ENCODE measurements around the gene CHD2.
"Not testable (repeated sequence)": the region's sequence is repeated elsewhere in the genome, so short reads cannot be mapped to it uniquely, and the experiment has no call there.

The CHD2 gene

DNA sequence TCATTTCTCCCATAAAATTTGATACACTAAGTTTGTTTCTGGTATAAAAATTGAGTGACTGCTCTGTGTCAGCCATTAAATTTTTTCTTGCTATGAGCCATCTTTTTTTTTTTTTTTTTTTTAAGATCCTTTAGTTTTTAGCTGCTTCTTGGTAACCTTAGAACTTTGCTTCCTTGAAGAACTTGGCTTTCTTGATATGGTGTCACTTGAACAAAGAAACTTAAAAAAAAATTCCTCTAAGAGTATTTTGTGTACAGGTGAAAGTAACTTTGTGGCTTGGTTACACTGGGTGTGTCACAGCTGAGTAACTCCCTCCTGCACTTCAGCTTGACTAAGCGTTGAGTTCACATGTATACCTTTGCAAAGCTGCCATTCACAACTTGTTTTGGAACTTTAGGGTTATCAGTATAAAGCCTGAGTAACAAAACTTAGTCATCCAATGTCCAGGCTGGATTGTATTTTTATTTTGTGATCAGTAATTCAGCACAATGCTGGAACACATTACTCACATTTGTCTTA lies 6.5 kb downstream of the CHD2 start:
- DNase-seq, result no peak

DNA sequence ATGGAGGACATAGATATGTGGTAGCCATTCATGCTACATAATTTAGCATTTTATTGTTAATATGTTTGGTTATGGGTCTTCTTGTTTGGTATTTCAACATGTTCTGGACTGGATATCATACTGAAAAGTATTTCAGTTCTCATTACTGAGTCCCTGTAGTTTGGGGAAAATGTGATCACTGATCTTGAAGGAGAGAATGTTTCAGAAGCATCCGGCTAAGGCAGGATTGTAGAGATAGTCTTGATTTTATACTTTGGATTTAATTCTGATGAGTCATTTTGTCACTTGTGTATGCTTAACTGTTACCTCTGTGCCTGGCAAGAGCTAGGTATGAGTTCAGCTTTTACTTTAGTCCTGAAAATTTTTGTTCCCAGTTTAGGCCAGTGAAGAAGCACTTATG lies 7.1 kb downstream of the CHD2 start:
- DNase-seq, result no peak

DNA sequence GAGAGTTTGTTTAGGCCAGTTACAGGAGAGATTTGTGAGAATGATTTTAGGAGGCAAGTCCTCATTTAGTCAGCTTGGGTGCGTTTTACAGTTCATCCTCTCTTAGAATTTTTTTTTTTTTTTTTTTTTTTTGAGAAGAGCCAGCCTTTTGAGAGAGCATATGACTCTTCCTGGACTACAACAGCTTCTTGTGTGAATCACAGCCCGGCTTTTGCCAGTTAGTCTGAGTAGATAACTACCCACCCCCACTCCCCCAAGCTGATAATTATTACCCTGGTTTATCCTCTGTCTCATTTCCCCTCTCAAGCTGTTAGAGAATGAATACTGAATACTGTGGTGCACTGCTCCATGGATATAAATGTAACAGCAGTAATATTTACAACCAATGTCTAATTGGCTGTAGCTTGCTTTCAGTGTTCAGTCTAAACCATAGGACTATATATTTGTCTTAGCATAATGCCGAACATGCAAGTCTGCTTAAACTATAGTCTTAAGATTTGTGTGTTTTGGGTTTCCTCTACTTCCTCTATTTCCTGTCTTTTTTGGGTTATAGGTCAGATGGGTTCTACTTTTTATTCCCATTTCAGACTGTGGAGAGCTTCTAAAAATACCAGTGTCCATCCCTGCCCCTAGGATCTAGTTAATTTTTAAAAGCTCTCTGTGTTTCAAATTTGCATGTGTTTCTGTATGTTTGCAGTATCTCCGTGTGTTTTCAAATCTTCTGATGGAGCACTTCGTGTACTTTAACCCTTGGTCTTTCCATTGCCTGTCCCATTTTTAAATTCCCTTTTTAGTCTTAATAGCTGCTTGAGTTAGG lies 8.0 kb downstream of the CHD2 start:
- DNase-seq, result no peak

DNA sequence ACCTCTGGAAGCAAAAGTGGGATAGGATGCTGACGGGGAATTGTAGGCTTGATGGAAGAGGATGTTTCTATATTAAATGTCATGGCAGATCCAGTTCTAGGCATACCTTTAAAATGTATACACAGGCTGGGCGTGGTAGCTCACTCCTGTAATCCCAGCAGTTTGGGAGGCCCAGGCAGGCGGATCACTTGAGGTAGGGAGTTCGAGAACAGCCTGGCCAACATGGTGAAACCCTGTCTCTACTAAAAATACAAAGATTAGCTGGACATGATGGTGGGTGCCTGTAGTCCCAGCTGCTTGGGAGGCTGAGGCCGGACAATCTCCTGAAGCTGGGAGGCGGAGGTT lies 8.6 kb downstream of the CHD2 start:
- no peak for DNase-seq

DNA sequence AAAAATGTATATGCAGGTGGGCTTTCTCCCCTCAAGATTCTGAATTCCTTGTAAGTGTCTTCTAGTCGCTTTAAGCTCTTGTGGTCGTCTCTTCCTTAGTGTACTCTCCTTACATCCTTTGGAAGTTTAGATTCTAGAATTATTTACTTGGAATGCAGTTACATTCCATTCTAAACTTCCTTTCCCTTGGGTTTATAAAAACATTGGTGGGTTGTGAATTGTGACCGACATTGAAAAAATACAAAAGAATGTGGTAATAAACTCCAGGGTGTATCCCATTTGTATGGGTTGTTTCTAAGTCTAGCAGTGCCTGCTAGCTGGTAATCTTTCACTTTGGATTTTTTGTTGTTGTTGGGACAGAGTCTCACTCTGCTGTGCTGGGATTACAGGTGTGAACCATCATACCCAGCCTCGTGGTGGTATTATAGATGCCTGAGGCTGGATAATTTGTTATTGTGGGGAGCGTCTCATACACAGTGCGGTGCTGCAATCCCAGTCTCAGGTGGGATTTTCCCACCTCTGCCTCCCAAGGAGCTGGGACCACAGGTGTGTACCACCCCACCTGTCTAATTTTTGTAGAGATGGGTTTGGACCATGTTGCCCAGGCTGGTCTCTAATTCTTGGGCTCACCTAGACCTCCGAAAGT lies 9.1 kb downstream of the CHD2 start:
- DNase-seq, result no peak

DNA sequence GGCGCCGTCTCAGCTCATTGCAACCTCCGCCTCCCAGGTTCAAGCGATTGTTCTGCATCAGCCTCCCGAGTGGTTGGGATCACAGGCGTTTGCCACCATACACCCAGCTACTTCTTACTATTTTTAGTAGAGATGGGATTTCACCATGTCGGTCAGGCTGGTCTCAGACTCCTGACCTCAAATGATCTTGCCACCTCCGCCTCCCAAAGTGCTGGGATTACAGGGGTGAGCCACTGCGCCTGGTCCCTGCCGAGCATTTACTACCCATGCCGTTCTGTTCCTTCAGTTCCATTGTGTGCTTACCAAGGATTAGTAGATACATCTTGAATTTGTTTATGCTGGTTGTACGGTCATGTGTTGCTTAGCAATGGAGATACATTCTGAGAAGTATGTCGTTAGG lies 10.3 kb downstream of the CHD2 start:
- DNase-seq, result no peak

DNA sequence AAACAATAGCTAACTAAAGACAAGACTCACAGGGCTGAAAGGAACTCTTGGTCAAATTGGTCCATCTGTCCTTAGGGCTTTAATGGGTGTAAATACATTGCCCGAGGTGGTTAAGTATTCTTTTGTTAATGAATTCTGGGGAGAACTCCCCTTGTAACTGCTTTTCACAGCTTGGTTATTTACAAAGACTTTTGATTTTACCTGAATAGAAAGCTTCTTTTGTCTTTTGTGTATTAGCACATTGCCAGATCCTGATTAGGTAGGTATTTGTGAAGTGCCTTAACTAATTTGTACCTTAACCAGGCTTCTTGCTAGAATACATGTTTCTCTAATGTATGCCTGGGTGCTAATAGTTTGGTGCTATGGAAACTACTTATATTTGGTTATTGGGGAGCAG lies 14.0 kb downstream of the CHD2 start:
- DNase-seq, result no peak

DNA sequence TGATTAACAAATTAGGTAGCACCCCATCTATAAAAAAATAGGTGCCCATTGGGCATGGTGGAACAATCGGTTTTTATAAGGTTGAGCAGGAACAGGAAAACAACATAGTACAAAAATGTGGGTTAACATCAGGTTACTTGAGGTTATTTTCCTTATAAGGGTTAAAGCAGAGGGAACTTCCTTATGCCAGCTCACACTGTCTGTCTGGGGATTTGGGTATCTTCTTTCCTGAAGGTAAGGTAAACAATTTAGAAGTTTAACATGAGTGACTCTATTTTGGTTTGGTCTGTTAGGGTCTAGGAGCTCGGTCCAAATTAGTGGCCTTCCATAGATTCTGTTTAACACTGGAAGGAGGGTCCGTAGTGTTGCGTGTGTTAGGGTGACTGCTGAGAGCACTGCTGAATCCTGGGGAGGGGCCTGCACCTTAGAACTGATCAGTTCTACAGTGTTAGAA lies 14.7 kb downstream of the CHD2 start:
- no peak for DNase-seq

DNA sequence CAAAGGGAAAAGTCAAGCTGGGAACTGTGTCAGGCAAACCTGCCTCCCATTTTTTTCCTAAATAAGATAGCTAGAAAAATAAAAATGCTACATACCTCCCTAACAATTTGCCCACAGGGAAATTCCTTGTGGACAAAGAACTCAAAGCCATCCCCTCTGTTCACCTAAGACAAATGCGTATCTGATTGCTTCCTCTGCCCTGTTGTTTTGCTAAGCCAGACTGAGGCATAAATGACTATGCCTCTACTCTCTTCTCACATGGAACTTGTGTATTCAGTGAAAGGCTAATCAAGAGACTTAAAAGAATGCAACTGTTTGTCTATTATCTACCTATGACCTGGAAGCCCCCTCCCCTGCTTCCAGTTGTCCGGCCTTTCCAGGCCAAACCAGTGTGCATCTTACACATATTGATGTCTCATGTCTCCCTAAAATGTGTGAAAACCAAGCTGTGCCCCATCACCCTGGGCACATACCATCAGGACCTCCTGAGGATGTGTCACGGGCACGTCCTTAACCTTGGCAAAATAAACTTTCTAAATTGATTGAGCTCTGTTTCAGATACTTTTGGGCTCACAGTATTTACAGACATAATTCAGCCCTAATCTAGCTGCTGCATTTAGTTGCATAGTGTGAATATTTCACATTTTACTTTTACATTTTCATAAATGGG lies 15.8 kb downstream of the CHD2 start:
- DNase-seq, result no peak

DNA sequence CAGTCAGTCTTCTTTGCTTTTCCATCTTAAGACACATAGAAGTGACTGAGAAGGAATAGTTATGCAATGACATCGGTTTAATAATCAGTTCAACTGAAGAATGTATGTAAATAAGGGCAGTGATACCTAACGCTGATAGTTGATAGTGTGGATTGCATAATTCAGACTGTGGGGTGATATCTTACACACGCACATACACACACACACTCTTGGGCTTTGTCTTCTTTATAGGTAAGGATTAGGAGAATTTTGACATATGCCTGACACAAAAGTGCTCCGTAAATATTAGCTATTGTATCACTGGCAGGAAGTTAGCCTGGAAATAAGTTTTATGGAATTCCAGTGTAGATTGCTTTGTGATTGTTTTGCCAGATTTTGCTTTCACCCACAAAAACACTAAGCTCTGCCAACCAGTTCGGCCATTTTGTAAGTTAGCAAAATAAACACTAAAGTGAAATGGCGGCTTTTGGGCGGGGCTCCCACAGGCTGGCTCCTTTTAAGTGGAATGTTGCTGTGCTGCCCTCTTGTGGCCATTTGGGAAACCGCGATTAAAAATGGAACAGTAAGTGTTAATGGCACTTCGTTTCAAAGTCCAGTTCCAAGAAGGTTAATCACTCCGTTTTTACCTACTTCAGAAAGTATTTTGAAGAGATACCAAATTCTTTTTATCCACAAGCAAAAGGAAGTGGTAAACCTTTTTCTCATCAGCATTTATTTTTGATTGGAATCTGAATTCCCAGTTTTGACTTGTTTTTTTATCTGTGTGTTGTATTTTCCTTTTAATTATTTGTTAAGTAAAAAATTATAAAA lies 17.7 kb downstream of the CHD2 start:
- DNase-seq, result peak; percentile 94

DNA sequence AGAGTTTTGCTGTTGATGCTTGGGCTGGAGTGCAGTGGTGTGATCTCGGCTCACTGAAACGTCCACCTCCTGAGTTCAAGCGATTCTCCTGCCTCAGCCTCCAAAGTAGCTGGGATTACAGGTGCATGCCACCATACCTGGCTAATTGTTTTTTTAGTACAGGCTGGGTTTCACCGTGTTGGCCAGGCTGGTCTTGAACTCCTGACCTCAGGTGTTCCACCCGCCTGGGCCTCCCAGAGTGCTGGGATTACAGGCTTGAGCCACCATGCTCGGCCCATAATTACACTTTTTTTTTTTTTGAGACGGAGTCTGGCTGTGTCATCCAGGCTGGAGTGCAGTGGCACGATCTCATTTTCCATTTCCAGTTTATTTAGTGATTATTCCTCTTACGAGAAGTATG lies 18.8 kb downstream of the CHD2 start:
- DNase-seq, result not testable (repeated sequence)

DNA sequence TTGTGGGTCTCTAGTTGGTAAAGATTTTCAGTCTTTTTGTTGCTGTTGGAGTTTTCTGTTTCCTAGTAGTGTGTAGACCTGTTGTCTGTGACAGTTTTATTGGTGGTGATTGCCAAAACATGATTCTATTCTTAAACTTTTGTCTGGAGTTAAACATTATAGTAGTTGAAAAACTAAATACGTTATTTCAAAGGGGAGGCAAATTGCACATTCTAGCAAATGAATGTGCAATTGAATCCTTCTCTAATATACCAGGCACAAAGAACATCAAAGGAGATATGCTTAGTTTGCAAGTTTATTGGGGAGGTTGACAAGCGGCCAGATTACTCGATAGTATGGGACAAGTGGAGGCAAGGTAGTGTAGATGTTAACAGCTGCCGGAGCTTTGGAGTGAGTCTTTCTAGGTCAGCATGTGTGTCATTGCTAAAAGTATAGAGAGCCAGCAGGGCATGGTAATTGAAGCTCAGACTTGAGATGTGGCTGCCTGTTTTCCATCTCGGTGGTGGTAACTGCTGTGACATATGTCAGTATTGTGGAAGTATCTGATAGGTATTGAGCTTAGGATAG lies 20.6 kb downstream of the CHD2 start:
- no peak for DNase-seq

DNA sequence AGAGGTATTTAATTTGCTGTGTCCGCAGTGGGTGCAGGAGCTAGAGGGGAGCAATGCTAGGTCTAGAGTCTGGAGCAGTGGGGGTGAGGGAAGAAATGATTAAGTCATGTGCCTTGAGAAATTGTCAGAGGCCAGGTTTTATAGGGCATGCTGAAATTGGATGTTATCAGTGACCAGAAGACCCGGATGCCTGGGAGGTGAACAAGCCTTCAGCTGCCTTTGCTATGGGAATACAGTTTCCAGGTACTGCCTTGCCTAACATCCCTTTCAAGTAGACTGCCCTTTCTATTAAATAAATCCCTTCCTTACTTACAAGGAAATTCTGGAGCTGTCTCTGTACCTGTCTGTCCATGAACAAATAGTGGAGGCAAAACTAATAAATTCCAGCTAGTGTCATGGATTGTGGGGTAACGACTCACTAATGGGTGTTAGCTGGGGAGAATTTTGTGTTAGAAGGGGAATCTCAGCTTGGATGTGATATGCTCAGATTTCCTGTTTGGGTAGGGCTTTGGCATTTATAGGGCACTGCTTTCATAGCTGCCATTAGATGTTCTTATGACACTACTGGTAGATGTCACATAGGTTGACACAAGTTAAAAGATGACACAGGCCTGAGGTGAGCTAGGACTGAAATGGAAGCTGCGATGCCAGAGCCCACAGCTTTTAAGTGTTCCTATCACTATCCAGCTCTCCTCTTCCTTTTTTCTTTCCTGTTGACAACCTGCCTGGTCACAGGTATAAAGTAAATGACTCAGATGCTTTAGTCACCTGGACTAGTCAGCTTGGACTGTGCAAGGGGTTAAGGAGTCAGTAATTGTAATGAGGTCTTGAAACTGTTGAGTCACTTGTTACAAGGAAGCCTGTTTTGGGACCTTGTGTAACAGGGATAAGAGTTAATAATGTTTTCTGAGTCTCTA lies 21.3 kb downstream of the CHD2 start:
- no peak for DNase-seq

DNA sequence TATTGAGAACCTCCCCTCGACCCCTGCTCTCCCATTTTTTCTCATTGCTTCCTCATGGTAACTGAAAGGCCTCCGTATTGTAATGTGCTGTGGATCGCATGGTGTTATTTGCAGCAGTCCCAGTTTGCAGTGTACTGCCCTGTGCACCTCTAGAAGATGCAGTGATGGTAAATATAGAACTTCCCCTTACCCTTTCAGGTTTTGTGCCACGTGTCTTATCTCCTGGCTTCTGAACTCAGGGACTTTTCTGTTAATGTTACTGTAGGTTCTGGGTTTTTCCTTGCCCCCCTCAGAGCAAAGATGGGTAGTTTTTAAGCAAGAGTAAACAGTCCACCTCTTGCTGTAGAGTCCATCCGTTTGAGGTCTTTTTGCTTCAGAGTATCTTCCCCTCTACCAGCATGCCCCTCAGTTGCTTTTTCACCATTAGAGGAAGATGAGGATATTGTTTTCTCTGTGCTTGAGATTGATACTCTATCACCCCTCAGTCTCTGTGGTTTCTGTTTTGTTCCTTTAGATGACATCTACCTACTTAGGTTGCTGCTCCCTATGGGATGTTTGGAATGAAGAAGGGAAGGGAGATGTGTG lies 22.4 kb downstream of the CHD2 start:
- no peak for DNase-seq

DNA sequence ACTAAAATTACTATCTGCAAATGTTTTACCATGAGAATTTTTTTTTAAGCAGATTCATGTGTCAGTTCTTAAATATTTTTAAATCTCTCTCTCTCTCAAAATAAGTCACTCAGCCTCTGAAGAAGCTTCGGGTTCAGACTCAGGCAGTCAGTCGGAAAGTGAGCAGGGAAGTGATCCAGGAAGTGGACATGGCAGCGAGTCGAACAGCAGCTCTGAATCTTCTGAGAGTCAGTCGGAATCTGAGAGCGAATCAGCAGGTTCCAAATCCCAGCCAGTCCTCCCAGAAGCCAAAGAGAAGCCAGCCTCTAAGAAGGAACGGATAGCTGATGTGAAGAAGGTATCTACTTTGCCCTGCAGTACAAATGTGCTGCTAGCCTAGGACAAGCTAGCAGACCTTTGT lies 24.1 kb downstream of the CHD2 start:
- DNase-seq, result no peak

DNA sequence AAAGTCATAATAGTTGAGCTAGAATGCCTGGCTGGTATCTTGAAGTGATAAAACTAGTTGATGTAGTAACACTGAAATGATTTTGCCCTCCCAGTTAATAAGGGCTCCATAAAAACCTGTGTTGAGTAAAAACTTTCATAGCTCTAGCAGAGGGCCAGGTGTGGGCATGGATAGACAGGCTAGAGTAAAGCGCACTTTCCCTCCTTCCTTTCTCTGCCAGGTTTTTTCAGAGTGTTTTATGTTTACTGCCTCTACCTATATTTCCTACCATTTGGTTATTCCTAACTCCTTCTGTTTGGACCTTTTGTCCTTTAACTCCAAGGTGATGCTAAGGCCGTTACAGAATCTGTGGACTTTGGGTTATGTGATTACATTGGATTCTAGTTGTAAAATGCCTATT lies 25.3 kb downstream of the CHD2 start:
- no peak for DNase-seq

DNA sequence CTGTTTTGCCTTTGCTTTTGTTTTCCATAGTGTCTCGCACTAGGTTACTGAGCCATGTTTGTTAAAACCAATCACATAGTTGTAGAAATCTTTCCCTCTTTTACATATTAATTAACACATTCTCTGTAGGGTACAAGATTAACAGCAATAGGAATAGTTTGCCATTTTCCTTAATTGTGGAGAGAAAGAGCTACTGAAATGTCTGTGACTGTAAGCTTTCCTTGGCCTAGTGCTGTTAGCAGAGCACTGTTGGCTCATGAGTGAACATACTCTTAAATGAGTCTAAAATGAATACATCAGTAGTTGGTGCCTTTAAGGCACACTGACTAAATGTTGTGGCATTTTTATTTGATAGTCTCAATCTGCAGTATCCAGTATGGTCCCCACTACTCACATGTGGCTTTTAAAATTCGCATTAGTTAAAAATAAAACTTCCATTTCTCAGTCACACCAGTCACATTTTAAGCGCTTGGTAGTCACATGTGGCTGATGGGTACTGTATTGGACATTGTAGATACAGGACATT lies 28.2 kb downstream of the CHD2 start:
- DNase-seq, result no peak

DNA sequence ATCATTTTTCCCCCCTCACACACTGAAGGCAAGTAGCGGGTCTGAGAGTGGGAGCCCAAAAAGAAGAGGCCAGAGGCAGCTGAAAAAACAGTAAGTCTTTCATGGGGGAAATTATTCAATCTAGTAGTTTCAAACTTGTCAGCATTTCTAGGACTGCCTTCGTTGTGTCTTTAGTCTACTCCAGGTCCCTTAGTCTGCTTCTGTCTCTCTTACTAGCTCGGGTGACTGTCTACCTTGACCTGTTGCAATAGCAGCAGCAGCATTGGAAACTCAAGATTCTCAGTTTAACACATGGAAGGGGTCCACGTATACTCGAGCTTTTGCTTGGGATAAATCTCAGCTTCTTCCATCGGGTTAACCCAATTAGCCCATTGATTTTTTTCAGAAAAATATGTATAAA lies 28.9 kb downstream of the CHD2 start:
- no peak for DNase-seq

DNA sequence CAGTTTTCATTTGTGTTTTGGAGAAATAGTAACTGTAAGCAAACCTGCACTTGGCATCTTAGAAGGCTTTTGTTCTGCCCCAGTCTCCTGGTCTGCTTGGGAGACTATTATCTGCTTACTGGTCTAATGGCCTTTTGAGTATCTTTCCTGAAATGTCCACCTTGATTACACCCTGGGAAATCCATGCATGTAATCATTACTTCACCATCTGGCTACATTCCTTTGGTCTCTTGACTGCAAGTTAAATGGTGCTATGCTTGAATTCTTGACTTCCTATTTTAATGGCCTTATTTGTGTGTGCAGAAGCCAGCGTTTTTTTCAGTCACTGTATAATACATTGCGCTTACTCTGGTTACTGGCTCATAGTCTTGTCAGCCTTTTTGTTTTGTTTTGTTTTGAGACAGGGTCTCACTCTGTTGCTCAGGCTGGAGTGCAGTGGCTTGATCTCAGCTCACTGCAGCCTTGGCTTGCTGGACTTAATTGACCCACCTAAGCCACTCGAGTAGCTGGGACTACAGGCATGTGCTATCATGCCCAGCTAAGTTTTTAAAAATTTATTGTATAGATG lies 30.0 kb downstream of the CHD2 start:
- DNase-seq, result no peak

DNA sequence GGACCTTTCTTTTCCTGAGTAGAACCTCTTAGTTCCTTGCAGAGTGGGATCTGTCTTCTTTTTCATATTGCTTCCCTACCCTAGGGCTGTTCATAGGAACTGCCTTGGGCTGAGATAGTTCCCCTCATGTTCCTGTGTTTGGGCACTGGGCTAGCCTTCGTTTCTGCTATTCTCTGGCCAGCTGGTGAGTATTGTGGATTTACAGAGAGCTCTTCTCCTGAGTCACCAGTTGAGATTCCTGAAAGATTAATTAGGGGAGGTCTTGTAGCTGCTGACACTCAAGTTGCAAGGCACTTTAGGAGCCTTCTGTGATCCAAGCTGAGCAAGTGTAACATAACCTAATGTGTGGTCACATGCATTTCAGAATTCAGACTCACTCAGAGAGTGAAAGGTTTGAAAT lies 30.7 kb downstream of the CHD2 start:
- DNase-seq, result no peak
